ENCODE results near the gene FBN3. TPM values are rescaled to one million over a fixed set of nuclear protein-coding genes. Genes with fewer than 3 reads are reported as not detected.

Gene FBN3
- polyA plus RNA-seq, 1 donor (not counting 4 experiments of a cell fraction or from before 2014, with no cell fraction given), result not detected

- Histone ChIP-seq H3K4me3 (ENCODE audit: control insufficient read depth in 2 of 3, extremely low read depth in 1 of 3, insufficient read depth in 2 of 3, low read depth in 1 of 3, low read length in 3 of 3) (no peak overlapping the region), H3K27me3 (ENCODE audit: control insufficient read depth, extremely low read depth, insufficient read depth, low read length) (peaks cover 3% of the 10 kb centered on the region), H4K20me1 (ENCODE audit: control insufficient read depth, extremely low read depth, insufficient read depth, low read length) (no peaks in the 10 kb centered on the region), H3K4me2 (ENCODE audit: control insufficient read depth, extremely low read depth, insufficient read depth, low read depth, low read length) (no peak overlapping the region), H3K9ac (ENCODE audit: control insufficient read depth, extremely low read depth, insufficient read depth, low read length) (no peak overlapping the region), H3K9me3 (ENCODE audit: control insufficient read depth, low read depth, low read length) (no peaks in the 10 kb centered on the region), H3K4me1 (ENCODE audit: control insufficient read depth, extremely low read depth, insufficient read depth, low read length) (no peaks in the 10 kb centered on the region), H3K36me3 (ENCODE audit: control insufficient read depth in 2 of 2, extremely low read depth in 1 of 2, insufficient read depth in 2 of 2, low read length in 2 of 2) (no peaks in the 10 kb centered on the region), H3K9me1 (ENCODE audit: control insufficient read depth, extremely low read depth, insufficient read depth, low read length) (no peaks in the 10 kb centered on the region), H2AFZ (ENCODE audit: control insufficient read depth, low read length) (no peak overlapping the region), H3K27ac (ENCODE audit: control insufficient read depth, insufficient read depth, low read length) (no peak overlapping the region), H3K79me2 (ENCODE audit: control insufficient read depth, insufficient read depth, low read length) (no peaks in the 10 kb centered on the region)
- FAIRE-seq, result no peak
- no peak for TF ChIP-seq CTCF (optimal IDR thresholded peaks at IDR 0.05 in 1 of 3, IDR thresholded peaks at IDR 0.05 in 1 of 3, conservative IDR thresholded peaks at IDR 0.05 in 1 of 3; ENCODE audit: extremely low read depth in 1 of 3, insufficient read depth in 2 of 3, low read length in 3 of 3)
- TF ChIP-seq EZH2 (IDR thresholded peaks at IDR 0.05; ENCODE audit: low read length), result no peak
- no peak for DNase-seq (ENCODE audit: low read depth, low spot score)
- dilution Hi-C loops (cut with MboI; ENCODE audit: extremely low pct_ligation_motif_present, low sequenced_read_pairs), result no loop called here
These were observed 95.2 kb downstream of the FBN3 start for GRCh38 chr19:8054169-8054568.

DNA sequence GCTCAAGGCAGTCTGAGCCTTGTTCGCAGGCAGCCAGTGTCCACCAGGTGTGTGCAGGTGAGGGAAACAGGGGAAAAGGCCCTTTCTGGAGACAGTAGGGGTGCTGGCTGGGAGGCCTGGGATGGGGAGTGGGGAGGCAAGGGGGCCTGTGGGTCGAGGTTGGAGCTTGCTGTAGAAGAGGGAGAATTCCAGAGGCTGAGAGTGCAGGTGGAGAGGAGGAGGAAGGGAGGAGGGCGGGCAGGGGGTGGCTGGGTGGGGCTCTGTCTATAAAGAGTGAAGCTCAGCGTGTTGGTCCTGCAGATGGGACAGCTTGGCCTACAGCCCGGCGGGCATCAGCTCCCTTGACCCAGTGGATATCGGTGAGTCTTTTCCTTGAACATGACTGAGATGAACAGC, 96.9 kb downstream of the FBN3 start, which contains the start of gene CCL25:
CCL25 (plus strand) TSS at position 297 of the 396 bp plus-strand sequence. CDS start 290 bp downstream, outside the sequence.
- no peaks in the 10 kb centered on the region for H3K9me1 ChIP-seq (ENCODE audit: control insufficient read depth, extremely low read depth, insufficient read depth, low read length)
- H3K4me3 ChIP-seq (ENCODE audit: control insufficient read depth in 2 of 3, extremely low read depth in 1 of 3, insufficient read depth in 2 of 3, low read depth in 1 of 3, low read length in 3 of 3), result no peak within 1 kb of the TSS
- TF ChIP-seq EZH2 (IDR thresholded peaks at IDR 0.05; ENCODE audit: low read length), result no peak
- no peak for TF ChIP-seq CTCF (optimal IDR thresholded peaks at IDR 0.05 in 1 of 3, IDR thresholded peaks at IDR 0.05 in 1 of 3, conservative IDR thresholded peaks at IDR 0.05 in 1 of 3; ENCODE audit: extremely low read depth in 1 of 3, insufficient read depth in 2 of 3, low read length in 3 of 3)
- no peaks in the 10 kb centered on the region for H4K20me1 ChIP-seq (ENCODE audit: control insufficient read depth, extremely low read depth, insufficient read depth, low read length)
- FAIRE-seq (no peak), DNase-seq (ENCODE audit: low read depth, low spot score) (no peak)
- H3K27ac ChIP-seq (ENCODE audit: control insufficient read depth, insufficient read depth, low read length), result no peak within 1 kb of the TSS
- no peak within 1 kb of the TSS for H3K4me2 ChIP-seq (ENCODE audit: control insufficient read depth, extremely low read depth, insufficient read depth, low read depth, low read length)
- no peaks in the 10 kb centered on the region for H3K4me1 ChIP-seq (ENCODE audit: control insufficient read depth, extremely low read depth, insufficient read depth, low read length)
- no peak within 1 kb of the TSS for H2AFZ ChIP-seq (ENCODE audit: control insufficient read depth, low read length)
- no peaks in the 10 kb centered on the region for H3K79me2 ChIP-seq (ENCODE audit: control insufficient read depth, insufficient read depth, low read length)
- no peak within 1 kb of the TSS for H3K9ac ChIP-seq (ENCODE audit: control insufficient read depth, extremely low read depth, insufficient read depth, low read length)
- peaks cover 5% of the 10 kb centered on the region for H3K27me3 ChIP-seq (ENCODE audit: control insufficient read depth, extremely low read depth, insufficient read depth, low read length)
- dilution Hi-C loops (cut with MboI; ENCODE audit: extremely low pct_ligation_motif_present, low sequenced_read_pairs), result no loop called here
- no peaks in the 10 kb centered on the region for H3K9me3 ChIP-seq (ENCODE audit: control insufficient read depth, low read depth, low read length)
- no peaks in the 10 kb centered on the region for H3K36me3 ChIP-seq (ENCODE audit: control insufficient read depth in 2 of 2, extremely low read depth in 1 of 2, insufficient read depth in 2 of 2, low read length in 2 of 2)

Measured in keratinocyte (primary cell).